GM18861 (cell line): ENCODE data around the gene HMG20B.

ENCODE experiments used
- ATAC-seq: cut with Tn5 transposase; IDR thresholded peaks from one replicate; pipeline ENCODE4 v1.9.1; 2021; ENCODE audit not compliant: unreplicated experiment

HMG20B gene

GRCh38 chr19:3618811-3619630 is 46.3 kb downstream of the HMG20B start:
- no peak for ATAC-seq

- no peak for ATAC-seq
These were observed 46.9 kb downstream of the HMG20B start for GRCh38 chr19:3619631-3620012.

GRCh38 chr19:3620145-3620816 is 47.5 kb downstream of the HMG20B start:
- no peak for ATAC-seq

- ATAC-seq: no peak
These were observed 48.2 kb downstream of the HMG20B start for GRCh38 chr19:3620817-3621547.

GRCh38 chr19:3621689-3622088 is 48.9 kb downstream of the HMG20B start:
- ATAC-seq: no peak

GRCh38 chr19:3622224-3622623 is 49.5 kb downstream of the HMG20B start:
- ATAC-seq: no peak

- no peak for ATAC-seq
These were observed 51.0 kb downstream of the HMG20B start for GRCh38 chr19:3623716-3624115.

- ATAC-seq: no peak
These were observed 53.3 kb downstream of the HMG20B start for GRCh38 chr19:3625996-3626472.

GRCh38 chr19:3626473-3627350 is 54.0 kb downstream of the HMG20B start, which contains the start of gene CACTIN:
CACTIN (minus strand) TSS chr19:3626790; CDS start chr19:3626762, 28 bp downstream.
- ATAC-seq: peak; percentile 75

- no peak for ATAC-seq
These were observed 54.6 kb downstream of the HMG20B start for GRCh38 chr19:3627351-3627723.
